ENCODE data around the gene OR2AJ1.

- TF ChIP-seq ZNF70 (CRISPR knock-in tag; IDR thresholded peaks at IDR 0.05) (no peak), GLIS3 (CRISPR knock-in tag; IDR thresholded peaks at IDR 0.05) (no peak), PATZ1 (CRISPR knock-in tag; IDR thresholded peaks at IDR 0.05; ENCODE audit: borderline replicate concordance) (no peak), POU6F1 (CRISPR knock-in tag; IDR thresholded peaks at IDR 0.05; ENCODE audit: borderline replicate concordance, low read depth) (no peak), TOX (CRISPR knock-in tag; IDR thresholded peaks at IDR 0.05; ENCODE audit: borderline replicate concordance) (no peak), ESRRG (CRISPR knock-in tag; IDR thresholded peaks at IDR 0.05) (no peak), CSDC2 (CRISPR knock-in tag; IDR thresholded peaks at IDR 0.05) (no peak), ZC3H10 (CRISPR knock-in tag; IDR thresholded peaks at IDR 0.05) (no peak), PPARA (CRISPR knock-in tag; IDR thresholded peaks at IDR 0.05; ENCODE audit: borderline replicate concordance) (no peak), ARNTL (CRISPR knock-in tag; IDR thresholded peaks at IDR 0.05; ENCODE audit: borderline replicate concordance, low read depth) (no peak), SNAI2 (CRISPR knock-in tag; IDR thresholded peaks at IDR 0.05) (no peak)
These were observed 18.7 kb upstream of the OR2AJ1 start for GRCh38 chr1:247905910-247906503.

All from SK-N-SH treated with all-trans-retinoic acid at 6 μM for 48 hours (cell line).